HepG2 (cell line): ENCODE data around the gene COL4A6. TPM values are rescaled to one million over a fixed set of nuclear protein-coding genes. Genes with fewer than 3 reads are reported as not detected.

ENCODE experiments used
- BRCA1 ChIP-seq: sonication (generic); formaldehyde crosslinking; IDR thresholded peaks from 2 replicates; pipeline ENCODE4 v1.4.0; 2020; ENCODE audit warnings: missing genetic modification reagents
- CHD2 ChIP-seq: IDR thresholded peaks from 2 replicates; pipeline ENCODE4 v1.6.1; 2011; ENCODE audit warnings: low read depth, low read length, improper control_type of control experiment
- EHMT2 ChIP-seq: fragments of 200-600 bp; sonication (generic); IDR thresholded peaks from 2 replicates; pipeline ENCODE4 v1.7.0; 2017; ENCODE audit warnings: antibody characterized with exemption, low read depth, low read length, borderline replicate concordance
- FOXA1 ChIP-seq, 2 experiments: fragments of 450-650 bp in 1 of 2; sonication (generic) in 1 of 2; formaldehyde crosslinking in 1 of 2; IDR thresholded peaks; 2 replicates each; pipeline versions ENCODE4 v1.4.0 to v1.6.1; 2016 to 2020; ENCODE audit warnings: missing genetic modification reagents in 1 of 2
- GLMP ChIP-seq: sonication (generic); formaldehyde crosslinking; IDR thresholded peaks from 2 replicates; pipeline ENCODE4 v1.9.0; 2021; ENCODE audit warnings: missing genetic modification reagents, mild to moderate bottlenecking, borderline replicate concordance
- HDAC1 ChIP-seq: sonication (generic); formaldehyde crosslinking; IDR thresholded peaks from 2 replicates; pipeline ENCODE4 v1.5.1; 2020; ENCODE audit warnings: mild to moderate bottlenecking, missing genetic modification reagents
- HDAC2 ChIP-seq: sonication (generic); formaldehyde crosslinking; IDR thresholded peaks from 2 replicates; pipeline ENCODE4 v1.4.0; 2020; ENCODE audit warnings: missing genetic modification reagents
- HNF4A ChIP-seq: sonication (generic); formaldehyde crosslinking; IDR thresholded peaks from 2 replicates; pipeline ENCODE4 v1.4.0; 2020; ENCODE audit warnings: missing genetic modification reagents
- JUNB ChIP-seq: sonication (generic); formaldehyde crosslinking; IDR thresholded peaks from 2 replicates; pipeline ENCODE4 v1.8.0; 2022; ENCODE audit warnings: missing genetic modification reagents, mild to moderate bottlenecking, borderline replicate concordance
- PBX2 ChIP-seq: IDR thresholded peaks from 2 replicates; pipeline ENCODE4 v1.6.1; 2016; ENCODE audit warnings: control low read depth
- PHF8 ChIP-seq: sonication (generic); formaldehyde crosslinking; IDR thresholded peaks from 2 replicates; pipeline ENCODE4 v1.5.0; 2020; ENCODE audit warnings: missing genetic modification reagents
- PLRG1 ChIP-seq: fragments of 450-650 bp; conservative IDR thresholded peaks from 2 replicates; pipeline ENCODE4 v1.6.1; 2016
- RAD21 ChIP-seq: fragments of 450-650 bp; formaldehyde crosslinking; IDR thresholded peaks from 2 replicates; pipeline ENCODE4 v1.5.0; 2020; ENCODE audit warnings: mild to moderate bottlenecking
- SAP130 ChIP-seq: IDR thresholded peaks from 2 replicates; pipeline ENCODE4 v1.6.1; 2016; ENCODE audit warnings: low read depth
- SETDB1 ChIP-seq: sonication (generic); formaldehyde crosslinking; IDR thresholded peaks from 2 replicates; pipeline ENCODE4 v1.5.1; 2020; ENCODE audit warnings: missing genetic modification reagents, mild to moderate bottlenecking, borderline replicate concordance
- SMARCE1 ChIP-seq: fragments of 450-650 bp; IDR thresholded peaks from 2 replicates; pipeline ENCODE4 v1.6.1; 2017; ENCODE audit warnings: borderline replicate concordance
- SMYD3 ChIP-seq: sonication (generic); formaldehyde crosslinking; IDR thresholded peaks from 2 replicates; pipeline ENCODE4 v1.8.1; 2023; ENCODE audit warnings: mild to moderate bottlenecking, missing genetic modification reagents
- TBX2 ChIP-seq: sonication (generic); formaldehyde crosslinking; IDR thresholded peaks from 2 replicates; pipeline ENCODE4 v1.5.0; 2020; ENCODE audit warnings: missing genetic modification reagents, mild to moderate bottlenecking, borderline replicate concordance
- TBX3 ChIP-seq: fragments of 450-650 bp; IDR thresholded peaks from 2 replicates; pipeline ENCODE4 v1.6.1; 2017; ENCODE audit warnings: antibody characterized with exemption, mild to moderate bottlenecking, inconsistent platforms, borderline replicate concordance
- ZGPAT ChIP-seq: IDR thresholded peaks from 2 replicates; pipeline ENCODE4 v1.6.1; 2016; ENCODE audit warnings: mild to moderate bottlenecking
- ZNF264 ChIP-seq: sonication (generic); formaldehyde crosslinking; IDR thresholded peaks from 2 replicates; pipeline ENCODE4 v1.4.0; 2020; ENCODE audit warnings: missing genetic modification reagents
- ZNF335 ChIP-seq: sonication (generic); formaldehyde crosslinking; IDR thresholded peaks from 2 replicates; pipeline ENCODE4 v1.4.0; 2020; ENCODE audit warnings: missing genetic modification reagents
- ZNF33A ChIP-seq: sonication (generic); formaldehyde crosslinking; IDR thresholded peaks from 2 replicates; pipeline ENCODE4 v1.5.1; 2020; ENCODE audit warnings: missing genetic modification reagents, mild to moderate bottlenecking, moderate library complexity, borderline replicate concordance
- ZNF446 ChIP-seq: sonication (generic); formaldehyde crosslinking; IDR thresholded peaks from 2 replicates; pipeline ENCODE4 v1.5.0; 2020; ENCODE audit warnings: mild to moderate bottlenecking, missing genetic modification reagents
- polyA plus RNA-seq, 8 experiments: library from polyadenylated mRNA; depleted of rRNA in 3 of 8; stranded (reverse) in 7 of 8; unstranded in 1 of 8; fragments of >200 nt; fragmentation: Illumina TruSeq in 4 of 8; extraction: Trizol in 4 of 8; gene quantifications; 2 replicates each; pipeline versions ENCODE4 v1.2.1 to v1.2.3, GENCODE V29; 2011 to 2016; ENCODE audit warnings: low read depth in 4 of 8, missing spikeins in 1 of 8, mixed read lengths in 1 of 8; ENCODE audit not compliant: insufficient read depth in 1 of 8
- total RNA-seq, 5 experiments: library from RNA; depleted of rRNA; stranded (reverse); fragments of >200 nt; fragmentation: Illumina TruSeq; extraction: Trizol; gene quantifications; 2 replicates each; pipeline ENCODE4 v1.2.3, GENCODE V29; 2016; ENCODE audit warnings: low read depth in 1 of 5

The COL4A6 gene
- total and polyA plus RNA-seq, 2 of the 13 experiments (the other 11 are each of a cell fraction or from before 2014, with no cell fraction given): 4.5 to 8.2 TPM

- TF ChIP-seq SMARCE1 (no peak), EHMT2 (no peak), HDAC2 (peak; percentile 67), TBX2 (CRISPR knock-in tag) (peak; percentile 48; the same call in 1 of the 2 replicates), RAD21 (no peak), ZGPAT (CRISPR knock-in tag) (no peak; the same call in 1 of the 2 replicates), JUNB (no peak), ZNF264 (CRISPR knock-in tag) (no peak), ZNF33A (CRISPR knock-in tag) (no peak), FOXA1 (IDR thresholded peaks at IDR 0.05) (no peak), FOXA1 (CRISPR knock-in tag; IDR thresholded peaks at IDR 0.05) (peak; percentile 78), SAP130 (CRISPR knock-in tag) (peak; percentile 27; the same call in 1 of the 2 replicates), HNF4A (CRISPR knock-in tag) (peak; percentile 72), BRCA1 (CRISPR knock-in tag) (no peak), ZNF335 (CRISPR knock-in tag) (no peak), CHD2 (no peak), ZNF446 (CRISPR knock-in tag) (no peak), SMYD3 (no peak), PBX2 (CRISPR knock-in tag) (no peak), PHF8 (0 out of 2 replicates have a peak, but pooled peaks have one; percentile 19), PLRG1 (no peak), SETDB1 (CRISPR knock-in tag) (no peak), TBX3 (peak; percentile 33; the same call in 1 of the 2 replicates), GLMP (CRISPR knock-in tag) (no peak), HDAC1 (CRISPR knock-in tag) (no peak; the same call in 1 of the 2 replicates)
These were observed 130.8 kb downstream of the COL4A6 start (continued) for GRCh38 chrX:108307132-108308085.
